Measurements from ENCODE around the gene MDP1.

DNA sequence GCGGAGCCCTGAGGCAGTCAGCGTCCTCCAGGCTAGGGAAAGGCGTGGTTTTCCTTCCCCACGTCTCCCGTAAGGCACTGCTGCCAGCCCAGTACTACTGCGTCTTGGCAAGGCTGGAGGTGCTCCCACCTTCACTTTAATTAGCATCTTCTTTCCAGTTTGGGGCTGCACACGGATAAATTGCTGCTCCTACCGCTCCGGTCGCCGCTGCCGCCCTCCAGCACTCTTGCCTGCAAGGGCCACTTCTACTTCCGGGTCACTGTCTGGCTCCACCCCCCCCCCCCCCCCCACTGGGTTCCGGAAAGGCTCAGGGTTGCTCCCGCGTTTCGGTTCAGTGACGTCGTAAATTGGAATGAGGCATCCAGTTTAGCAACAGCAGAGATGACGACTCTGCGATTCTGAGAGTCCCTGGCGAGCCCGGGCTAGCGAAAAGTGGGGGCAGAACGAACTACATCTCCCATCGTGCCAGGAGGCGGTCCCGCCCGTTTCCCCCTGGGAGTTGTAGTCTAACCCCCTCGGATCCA lies 16.3 kb upstream of the MDP1 start, which contains the start of gene NEDD8:
- TF ChIP-seq GATA2 (IDR thresholded peaks at IDR 0.05; ENCODE audit: low read depth, low read length) (no peak), GATA3 (IDR thresholded peaks at IDR 0.05; ENCODE audit: low read depth, low read length) (no peak)

Data from SH-SY5Y (cell line).